Measurements from ENCODE around the gene AGPAT1. TPM values are rescaled to one million over a fixed set of nuclear protein-coding genes. Genes with fewer than 3 reads are reported as not detected.

The AGPAT1 gene
- total RNA-seq, 1 donor from 2014 or later, result 63.2 TPM

DNA sequence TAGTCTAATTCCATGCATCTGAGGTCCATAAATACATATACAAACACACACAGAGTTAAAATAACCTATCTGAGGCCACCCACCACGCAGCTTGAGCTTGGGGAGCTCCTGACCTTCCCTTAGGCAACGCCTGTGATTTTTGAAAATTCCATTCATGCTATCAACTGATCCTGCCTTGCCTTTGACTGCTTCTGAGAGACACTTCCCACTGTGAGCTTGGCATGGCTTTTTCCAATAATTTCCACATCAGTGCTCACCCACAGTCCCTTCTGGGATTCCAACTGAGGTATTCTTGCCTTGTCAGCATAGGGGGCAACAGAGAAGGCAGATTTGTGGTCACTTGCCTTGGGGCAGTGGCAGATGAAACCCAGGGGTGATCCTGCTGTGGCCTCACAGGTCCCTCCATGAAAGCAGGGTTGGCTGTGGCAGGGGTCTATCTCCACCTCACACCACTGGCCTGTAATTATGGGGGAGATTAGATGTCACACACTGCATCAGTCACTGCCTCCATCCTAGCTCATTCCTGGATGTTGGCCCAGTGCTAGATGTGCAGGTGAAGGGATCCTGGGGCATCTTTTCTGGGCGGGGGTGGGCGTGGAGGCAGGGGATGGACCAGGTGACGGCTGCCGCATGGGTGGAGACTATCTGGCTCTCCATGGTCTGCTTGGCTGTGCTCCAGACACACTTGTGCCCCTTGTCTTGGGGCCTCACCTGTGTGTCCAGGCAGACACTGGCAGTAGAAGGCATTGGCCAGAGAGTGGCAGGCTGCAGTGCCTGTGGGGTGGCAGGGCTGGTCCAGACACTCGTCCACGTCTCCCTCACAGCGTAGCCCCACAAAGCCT lies 27.8 kb upstream of the AGPAT1 start:
- Mint-ChIP-seq H3K27me3 (ENCODE audit: low read depth) (peaks cover 15% of the 10 kb centered on the region), H3K36me3 (no peaks in the 10 kb centered on the region), H3K9me3 (peaks cover 8% of the 10 kb centered on the region), H3K4me3 (no peak overlapping the region), H3K4me1 (peaks cover 2% of the 10 kb centered on the region), H3K27ac (no peak overlapping the region)
- DNase-seq (ENCODE audit: low spot score in 2 of 2, unreplicated experiment in 2 of 2), result no peak
- TF ChIP-seq, protein P1, sequence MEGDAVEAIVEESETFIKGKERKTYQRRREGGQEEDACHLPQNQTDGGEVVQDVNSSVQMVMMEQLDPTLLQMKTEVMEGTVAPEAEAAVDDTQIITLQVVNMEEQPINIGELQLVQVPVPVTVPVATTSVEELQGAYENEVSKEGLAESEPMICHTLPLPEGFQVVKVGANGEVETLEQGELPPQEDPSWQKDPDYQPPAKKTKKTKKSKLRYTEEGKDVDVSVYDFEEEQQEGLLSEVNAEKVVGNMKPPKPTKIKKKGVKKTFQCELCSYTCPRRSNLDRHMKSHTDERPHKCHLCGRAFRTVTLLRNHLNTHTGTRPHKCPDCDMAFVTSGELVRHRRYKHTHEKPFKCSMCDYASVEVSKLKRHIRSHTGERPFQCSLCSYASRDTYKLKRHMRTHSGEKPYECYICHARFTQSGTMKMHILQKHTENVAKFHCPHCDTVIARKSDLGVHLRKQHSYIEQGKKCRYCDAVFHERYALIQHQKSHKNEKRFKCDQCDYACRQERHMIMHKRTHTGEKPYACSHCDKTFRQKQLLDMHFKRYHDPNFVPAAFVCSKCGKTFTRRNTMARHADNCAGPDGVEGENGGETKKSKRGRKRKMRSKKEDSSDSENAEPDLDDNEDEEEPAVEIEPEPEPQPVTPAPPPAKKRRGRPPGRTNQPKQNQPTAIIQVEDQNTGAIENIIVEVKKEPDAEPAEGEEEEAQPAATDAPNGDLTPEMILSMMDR (IDR thresholded peaks at IDR 0.05; ENCODE audit: unreplicated experiment), result no peak

DNA sequence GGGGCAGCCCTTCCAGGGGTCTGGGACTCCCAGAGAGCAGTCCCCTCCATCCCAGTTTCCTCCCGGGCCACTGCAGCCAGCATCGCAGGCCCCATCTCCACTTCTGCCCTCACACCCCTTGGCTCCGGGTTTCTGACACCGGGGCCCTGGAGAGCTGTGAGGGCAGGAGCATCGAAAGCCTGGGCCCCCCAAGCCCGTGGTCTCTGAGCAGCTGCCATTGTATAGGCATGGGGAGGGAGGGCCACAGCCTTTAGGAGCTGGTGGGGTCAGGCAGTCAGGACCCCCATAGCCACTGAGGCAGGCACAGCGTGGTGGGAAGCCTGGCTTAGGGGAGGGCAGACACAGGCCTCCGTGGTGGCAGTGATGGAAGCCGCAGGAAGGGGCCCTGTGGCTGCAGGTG lies 26.3 kb upstream of the AGPAT1 start:
- Mint-ChIP-seq H3K9me3 (peaks cover 8% of the 10 kb centered on the region), H3K27me3 (ENCODE audit: low read depth) (peaks cover 14% of the 10 kb centered on the region), H3K4me1 (peaks cover 2% of the 10 kb centered on the region), H3K36me3 (no peaks in the 10 kb centered on the region), H3K4me3 (no peak overlapping the region), H3K27ac (no peak overlapping the region)
- DNase-seq (ENCODE audit: low spot score in 2 of 2, unreplicated experiment in 2 of 2), result no peak
- TF ChIP-seq, protein P1 (IDR thresholded peaks at IDR 0.05; ENCODE audit: unreplicated experiment), result no peak

DNA sequence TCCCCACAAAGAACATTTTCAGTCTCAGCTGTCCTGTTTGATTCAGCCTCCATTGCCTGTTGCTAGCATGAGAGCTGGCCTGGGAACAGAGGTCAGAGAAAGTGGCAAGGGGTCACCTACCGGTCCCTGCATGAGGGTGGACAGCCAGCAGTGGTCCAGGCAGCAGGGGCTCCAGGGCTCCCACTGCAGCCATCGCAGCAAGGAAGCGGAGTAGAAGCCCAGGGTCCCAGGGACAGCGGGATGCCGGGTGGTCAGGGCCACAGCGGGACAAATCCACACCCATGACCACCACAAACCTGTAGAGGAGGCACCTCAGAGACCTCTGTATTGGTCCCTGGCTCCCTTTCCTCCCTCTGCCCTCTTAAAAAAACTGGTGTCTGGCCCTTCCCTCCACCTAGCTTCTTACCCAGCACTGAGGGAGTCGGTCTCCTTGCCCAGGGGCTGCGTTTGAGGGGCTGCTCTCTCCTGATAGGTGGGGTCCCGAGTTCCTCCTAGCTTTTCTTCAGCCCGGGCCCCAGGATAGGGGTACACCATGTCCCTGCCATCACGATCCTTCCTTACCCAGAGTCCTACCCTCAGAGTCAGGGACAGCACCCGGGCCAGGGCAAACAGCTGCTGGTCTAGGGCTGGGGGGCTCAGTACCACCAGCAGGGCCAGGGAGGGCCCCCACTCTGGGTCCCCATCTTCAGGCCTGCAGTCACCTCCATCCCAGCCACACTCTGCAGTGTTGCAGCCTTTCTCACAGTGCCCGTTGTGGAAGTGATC lies 25.0 kb upstream of the AGPAT1 start:
- no peak for DNase-seq (ENCODE audit: low spot score in 2 of 2, unreplicated experiment in 2 of 2)
- peaks cover 11% of the 10 kb centered on the region for H3K4me1 Mint-ChIP-seq
- H3K9me3 Mint-ChIP-seq, result no peaks in the 10 kb centered on the region
- TF ChIP-seq, protein P1 (IDR thresholded peaks at IDR 0.05; ENCODE audit: unreplicated experiment), result no peak
- H3K27ac Mint-ChIP-seq, result no peak overlapping the region
- peaks cover 10% of the 10 kb centered on the region for H3K27me3 Mint-ChIP-seq (ENCODE audit: low read depth)
- no peaks in the 10 kb centered on the region for H3K36me3 Mint-ChIP-seq
- no peak overlapping the region for H3K4me3 Mint-ChIP-seq

DNA sequence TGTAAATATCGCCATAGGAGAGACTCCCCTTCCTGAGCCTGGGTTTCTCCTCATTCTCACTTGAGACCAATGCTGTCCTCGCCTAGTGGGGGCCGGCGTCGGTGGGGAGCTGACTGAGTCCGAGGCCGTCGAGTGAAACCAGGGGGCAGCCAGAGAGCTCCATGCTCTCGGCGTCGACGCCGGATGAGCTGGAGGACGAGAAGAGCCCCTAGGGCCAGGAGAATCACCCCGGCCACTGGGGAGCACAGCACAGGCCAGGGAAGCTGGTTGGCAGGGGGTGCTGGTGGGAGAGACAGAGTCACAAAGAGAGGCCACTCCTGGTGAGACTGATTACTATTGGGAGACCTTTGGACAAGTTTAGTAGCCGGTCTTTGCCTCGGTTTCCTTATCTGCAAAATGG lies 23.0 kb upstream of the AGPAT1 start:
- Mint-ChIP-seq H3K36me3 (no peaks in the 10 kb centered on the region), H3K4me3 (no peak overlapping the region), H3K4me1 (peaks cover 24% of the 10 kb centered on the region), H3K27ac (no peak overlapping the region), H3K27me3 (ENCODE audit: low read depth) (peaks cover 3% of the 10 kb centered on the region), H3K9me3 (no peaks in the 10 kb centered on the region)
- DNase-seq (ENCODE audit: low spot score in 2 of 2, unreplicated experiment in 2 of 2), result no peak
- TF ChIP-seq, protein P1 (IDR thresholded peaks at IDR 0.05; ENCODE audit: unreplicated experiment), result no peak

DNA sequence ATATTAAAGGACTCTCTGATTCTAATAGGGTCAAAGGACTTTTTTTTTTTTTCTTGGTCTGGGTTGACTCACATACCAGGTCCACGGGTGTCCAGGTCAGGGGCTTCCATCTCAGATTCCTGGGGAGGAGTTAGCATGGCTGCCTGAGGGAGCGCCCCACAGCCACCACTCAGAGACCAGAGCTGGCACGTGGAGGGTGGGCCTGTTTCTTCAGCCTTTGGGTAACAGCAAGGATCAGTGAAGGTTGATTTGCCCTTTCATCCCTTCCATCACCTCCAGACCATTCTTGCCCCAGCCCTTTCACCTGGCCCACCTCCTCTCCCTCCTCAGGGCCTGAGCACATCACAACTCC lies 22.4 kb upstream of the AGPAT1 start:
- DNase-seq (ENCODE audit: low spot score in 2 of 2, unreplicated experiment in 2 of 2), result no peak
- H3K27me3 Mint-ChIP-seq (ENCODE audit: low read depth), result peaks cover under 1% of the 10 kb centered on the region
- no peaks in the 10 kb centered on the region for H3K9me3 Mint-ChIP-seq
- H3K36me3 Mint-ChIP-seq, result no peaks in the 10 kb centered on the region
- peak overlapping the region; percentile 12 for H3K27ac Mint-ChIP-seq
- H3K4me1 Mint-ChIP-seq, result peaks cover 28% of the 10 kb centered on the region
- no peak overlapping the region for H3K4me3 Mint-ChIP-seq
- TF ChIP-seq, protein P1 (IDR thresholded peaks at IDR 0.05; ENCODE audit: unreplicated experiment), result no peak
